SK-N-MC (cell line): Measurements from ENCODE around the gene DPM2.

Experiments used
- DNase-seq: peaks from one replicate; pipeline ENCODE4 v3.0.0-alpha.2; 2011; ENCODE audit warnings: low read depth, low spot score
- H3K27ac ChIP-seq: fragments of 200-600 bp; sonication (generic); 2 replicates; pipeline ENCODE4 v1.5.1; 2016; ENCODE audit warnings: mixed run types
- H3K36me3 ChIP-seq: fragments of 200-600 bp; sonication (generic); 2 replicates; pipeline ENCODE4 v1.6.1; 2017; ENCODE audit warnings: antibody characterized with exemption, low read length, mixed read lengths; ENCODE audit not compliant: insufficient read depth
- H3K4me3 ChIP-seq: fragments of 200-600 bp; sonication (generic); 2 replicates; pipeline ENCODE4 v1.5.1; 2016
- H3K9ac ChIP-seq: fragments of 200-600 bp; sonication (generic); 2 replicates; pipeline ENCODE4 v1.8.0; 2017; ENCODE audit warnings: mixed run types, mixed read lengths; ENCODE audit not compliant: insufficient read length
- H3K9me3 ChIP-seq: fragments of 200-600 bp; sonication (generic); 2 replicates; pipeline ENCODE4 v1.6.1; 2017; ENCODE audit warnings: low read depth, mild to moderate bottlenecking, antibody characterized with exemption, low read length, moderate library complexity, mixed read lengths
- EZH2 ChIP-seq: fragments of 200-600 bp; sonication (generic); IDR thresholded peaks from one replicate; pipeline ENCODE4 v1.6.1; 2017; ENCODE audit warnings: antibody characterized with exemption
- FOXP2 ChIP-seq: optimal IDR thresholded peaks from 2 replicates; pipeline ENCODE3; 2011; ENCODE audit warnings: mild to moderate bottlenecking, moderate library complexity; ENCODE audit not compliant: insufficient read depth; ENCODE audit errors: extremely low read length, control extremely low read depth
- POLR2AphosphoS5 ChIP-seq: IDR thresholded peaks from 2 replicates; pipeline ENCODE4 v1.6.1; 2012; ENCODE audit warnings: mild to moderate bottlenecking, low read depth, low read length, borderline replicate concordance

Gene DPM2

GRCh38 chr9:127885508-127886281, 52.0 kb downstream of the DPM2 start:
- no peak for TF ChIP-seq EZH2
- TF ChIP-seq POLR2AphosphoS5: no peak
- TF ChIP-seq FOXP2: no peak
- Histone ChIP-seq H3K4me3 (no peak overlapping the region), H3K27ac (peak overlapping the region; percentile 62), H3K9ac (no peak overlapping the region), H3K9me3 (no peaks in the 10 kb centered on the region), H3K36me3 (peaks cover 23% of the 10 kb centered on the region; the same call in 1 of the 2 replicates)
- no peak for DNase-seq
